Hair follicular keratinocyte (primary cell): ENCODE measurements around the gene LANCL1. TPM values are rescaled to one million over a fixed set of nuclear protein-coding genes. Genes with fewer than 3 reads are reported as not detected.

Experiments used
- total RNA-seq: library from RNA; depleted of rRNA; stranded (reverse); fragments of >200 nt; gene quantifications from 2 replicates; pipeline ENCODE4 v1.2.3, GENCODE V29; 2015

Gene LANCL1, protein sequence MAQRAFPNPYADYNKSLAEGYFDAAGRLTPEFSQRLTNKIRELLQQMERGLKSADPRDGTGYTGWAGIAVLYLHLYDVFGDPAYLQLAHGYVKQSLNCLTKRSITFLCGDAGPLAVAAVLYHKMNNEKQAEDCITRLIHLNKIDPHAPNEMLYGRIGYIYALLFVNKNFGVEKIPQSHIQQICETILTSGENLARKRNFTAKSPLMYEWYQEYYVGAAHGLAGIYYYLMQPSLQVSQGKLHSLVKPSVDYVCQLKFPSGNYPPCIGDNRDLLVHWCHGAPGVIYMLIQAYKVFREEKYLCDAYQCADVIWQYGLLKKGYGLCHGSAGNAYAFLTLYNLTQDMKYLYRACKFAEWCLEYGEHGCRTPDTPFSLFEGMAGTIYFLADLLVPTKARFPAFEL
- 38.1 and 44.6 TPM in 2 replicates for total RNA-seq

DNA sequence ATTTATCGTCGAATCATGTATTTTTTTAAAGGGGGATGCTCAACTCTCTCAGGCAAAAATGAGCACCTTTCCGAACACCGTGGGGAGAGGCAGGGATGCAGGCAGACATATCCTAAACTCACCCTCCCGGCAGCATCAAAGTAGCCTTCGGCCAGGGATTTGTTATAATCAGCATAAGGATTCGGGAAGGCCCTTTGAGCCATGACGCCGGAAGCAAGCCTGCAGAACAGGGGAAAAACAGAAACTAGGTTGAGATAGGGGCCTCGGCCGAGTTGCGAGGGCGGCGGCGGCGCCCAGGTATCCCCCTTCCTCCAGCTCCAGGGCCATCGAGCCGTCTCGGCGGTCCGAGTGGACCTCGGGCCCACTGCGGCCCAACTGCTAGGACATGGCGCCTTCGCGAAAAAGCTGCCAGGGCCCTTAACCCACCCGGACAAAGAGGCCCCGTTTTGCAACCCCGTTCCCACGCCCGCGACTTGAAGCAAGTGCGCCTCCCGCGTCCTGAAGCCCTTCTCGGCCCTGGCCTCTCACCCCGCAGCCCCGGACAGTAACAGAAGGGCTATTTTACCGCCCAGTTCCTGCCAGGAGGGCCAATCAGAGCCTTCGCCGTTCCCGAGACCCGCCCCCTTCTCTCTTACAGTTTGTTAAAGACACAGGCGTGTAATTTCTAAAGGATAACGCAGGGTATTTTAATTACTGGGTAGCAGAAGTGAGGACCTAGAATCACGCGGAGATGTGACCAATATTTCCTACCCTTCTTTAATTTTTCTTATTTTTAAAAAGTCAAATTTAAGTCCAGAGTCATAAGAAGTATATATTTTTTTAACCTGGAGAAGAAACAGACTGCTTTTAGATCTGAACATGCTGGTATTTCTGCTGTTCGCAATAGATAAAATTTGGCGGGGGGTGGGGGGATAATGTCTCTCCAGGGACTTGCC is at the start of gene LANCL1:
Gene LANCL1, minus strand, starts transcription at position 566 of the 935 bp plus-strand sequence. Its CDS starts 363 bp downstream, at position 203.

Other genes starting within 250 kb of the LANCL1 start
- not detected in 2 replicates for gene MYL1, start 161.6 kb downstream of the LANCL1 start, total RNA-seq
- gene CPS1, start 79.8 kb upstream of the LANCL1 start, total RNA-seq = 14.5 and 24.4 TPM in 2 replicates